IMR-90 (cell line): ENCODE measurements around the gene PAXX. TPM values are rescaled to one million over a fixed set of nuclear protein-coding genes. Genes with fewer than 3 reads are reported as not detected.

ENCODE experiments used
- ATAC-seq: fragments of 200-7000 bp; cut with Tn5 transposase; 2 replicates; pipeline ENCODE4 v1.9.1; 2020; ENCODE audit warnings: low read depth, mild to moderate bottlenecking, moderate library complexity
- BruUV-seq: library from RNA; stranded (reverse); fragments of 400-500 nt; replicated peaks from 2 replicates; lab custom pipeline; 2021; lab: Mats Ljungman, UMichigan
- CTCF ChIA-PET: fragments of 300-600 bp; formaldehyde crosslinking; extraction: SDS; loops from one replicate; lab custom pipeline; 2021; ENCODE audit warnings: antibody characterized with exemption; lab: Yijun Ruan, JAX
- POLR2A ChIA-PET: fragments of 300-600 bp; sonication (Branson Sonifier 250); formaldehyde crosslinking; loops from one replicate; lab custom pipeline; 2022; ENCODE audit warnings: antibody characterized with exemption; ENCODE audit not compliant: unreplicated experiment; lab: Charles Lee
- DNase-seq: peaks from one replicate; pipeline ENCODE4 v3.0.0; 2013
- H2AFZ ChIP-seq: replicated peaks from 2 replicates; pipeline ENCODE3; 2013; ENCODE audit warnings: low read length, mild to moderate bottlenecking; ENCODE audit not compliant: poor library complexity
- H2AK5ac ChIP-seq: 2 replicates; pipeline ENCODE4 v1.6.1; 2013; ENCODE audit warnings: low read depth, low read length, inconsistent platforms
- H2AK9ac ChIP-seq: replicated peaks from 2 replicates; pipeline ENCODE3; 2013; ENCODE audit warnings: mild to moderate bottlenecking, low read depth, low read length, moderate library complexity; ENCODE audit not compliant: poor library complexity
- H2BK120ac ChIP-seq: 2 replicates; pipeline ENCODE4 v1.6.1; 2013; ENCODE audit warnings: low read depth, low read length, inconsistent platforms
- H2BK15ac ChIP-seq: 3 replicates; pipeline ENCODE4 v1.6.1; 2013; ENCODE audit warnings: low read depth, low read length, inconsistent platforms
- H2BK20ac ChIP-seq: 2 replicates; pipeline ENCODE4 v1.6.1; 2013; ENCODE audit warnings: low read depth, mild to moderate bottlenecking, inconsistent platforms, low read length, moderate library complexity
- H2BK5ac ChIP-seq: 2 replicates; pipeline ENCODE4 v1.6.1; 2013; ENCODE audit warnings: mild to moderate bottlenecking, low read depth, low read length, inconsistent platforms; ENCODE audit not compliant: poor library complexity, severe bottlenecking
- H3K14ac ChIP-seq: replicated peaks from 2 replicates; pipeline ENCODE4 v1.6.1; 2013; ENCODE audit warnings: low read depth, low read length, inconsistent platforms
- H3K18ac ChIP-seq: 2 replicates; pipeline ENCODE4 v1.6.1; 2013; ENCODE audit warnings: low read depth, low read length, control low read depth
- H3K23ac ChIP-seq: 2 replicates; pipeline ENCODE4 v1.6.1; 2013; ENCODE audit warnings: low read depth, low read length, inconsistent platforms
- H3K27ac ChIP-seq: 2 replicates; pipeline ENCODE4 v1.5.1; 2013; ENCODE audit warnings: mild to moderate bottlenecking, control low read depth, low read length; ENCODE audit not compliant: insufficient read depth
- H3K27me3 ChIP-seq: 2 replicates; pipeline ENCODE4 v1.6.1; 2013; ENCODE audit warnings: low read length; ENCODE audit not compliant: control insufficient read depth, insufficient read depth
- H3K36me3 ChIP-seq: 2 replicates; pipeline ENCODE4 v1.6.1; 2013; ENCODE audit warnings: low read length, mixed read lengths; ENCODE audit not compliant: control insufficient read depth, insufficient read depth
- H3K4ac ChIP-seq: 2 replicates; pipeline ENCODE4 v1.6.1; 2013; ENCODE audit warnings: low read depth, low read length, inconsistent platforms
- H3K4me1 ChIP-seq: 2 replicates; pipeline ENCODE4 v1.6.1; 2013; ENCODE audit warnings: low read length, mixed read lengths; ENCODE audit not compliant: control insufficient read depth, insufficient read depth
- H3K4me2 ChIP-seq: 2 replicates; pipeline ENCODE4 v1.6.1; 2013; ENCODE audit warnings: low read depth, mild to moderate bottlenecking, control low read depth, low read length, moderate library complexity
- H3K4me3 ChIP-seq: 2 replicates; pipeline ENCODE4 v1.5.1; 2013; ENCODE audit warnings: low read depth, mild to moderate bottlenecking, control low read depth, low read length, moderate library complexity; ENCODE audit not compliant: insufficient read depth
- H3K56ac ChIP-seq: 2 replicates; pipeline ENCODE4 v1.6.1; 2013; ENCODE audit warnings: low read length, inconsistent platforms; ENCODE audit not compliant: insufficient read depth; ENCODE audit errors: extremely low read depth
- H3K79me1 ChIP-seq, 2 experiments: 2 replicates each; pipeline ENCODE4 v1.6.1; 2013; ENCODE audit warnings: low read length in 2 of 2, inconsistent platforms in 1 of 2, low read depth in 1 of 2
- H3K9ac ChIP-seq: 2 replicates; pipeline ENCODE4 v1.6.1; 2013; ENCODE audit warnings: low read depth, low read length, control low read depth
- H3K9me1 ChIP-seq: 2 replicates; pipeline ENCODE4 v1.6.1; 2013; ENCODE audit warnings: low read length, inconsistent platforms; ENCODE audit not compliant: insufficient read depth
- H3K9me3 ChIP-seq: 2 replicates; pipeline ENCODE4 v1.6.1; 2013; ENCODE audit warnings: low read length; ENCODE audit not compliant: control insufficient read depth, insufficient read depth
- H4K20me1 ChIP-seq: 2 replicates; pipeline ENCODE4 v1.6.1; 2013; ENCODE audit warnings: low read length, inconsistent platforms; ENCODE audit not compliant: insufficient read depth
- H4K5ac ChIP-seq: 2 replicates; pipeline ENCODE4 v1.6.1; 2013; ENCODE audit warnings: mild to moderate bottlenecking, low read depth, low read length, control low read depth
- H4K8ac ChIP-seq, 2 experiments: 2 replicates each; pipeline ENCODE4 v1.6.1; 2013; ENCODE audit warnings: low read depth in 2 of 2, low read length in 2 of 2, control low read depth in 1 of 2, inconsistent platforms in 1 of 2
- H4K91ac ChIP-seq: 2 replicates; pipeline ENCODE4 v1.6.1; 2013; ENCODE audit warnings: low read depth, low read length, inconsistent platforms; ENCODE audit not compliant: insufficient read depth
- CEBPB ChIP-seq: IDR thresholded peaks from 2 replicates; pipeline ENCODE4 v1.6.1; 2012; ENCODE audit warnings: low read depth, low read length, improper control_type of control experiment
- CHD1 ChIP-seq: IDR thresholded peaks from 2 replicates; pipeline ENCODE4 v1.6.1; 2012; ENCODE audit warnings: low read depth, low read length, improper control_type of control experiment
- ELK1 ChIP-seq: fragments of 150-350 bp; IDR thresholded peaks from 2 replicates; pipeline ENCODE4 v1.6.1; 2016; ENCODE audit warnings: low read depth, mild to moderate bottlenecking, low read length, moderate library complexity, borderline replicate concordance
- MAZ ChIP-seq: IDR thresholded peaks from 2 replicates; pipeline ENCODE4 v1.6.1; 2012; ENCODE audit warnings: low read depth, mild to moderate bottlenecking, low read length, improper control_type of control experiment, moderate library complexity, borderline replicate concordance
- NFE2L2 ChIP-seq: fragments of 150-350 bp; IDR thresholded peaks from 2 replicates; pipeline ENCODE4 v1.6.1; 2016; ENCODE audit warnings: low read depth, mild to moderate bottlenecking, low read length
- RAD21 ChIP-seq: IDR thresholded peaks from 2 replicates; pipeline ENCODE4 v1.6.1; 2012; ENCODE audit warnings: low read length, improper control_type of control experiment
- RCOR1 ChIP-seq: IDR thresholded peaks from 2 replicates; pipeline ENCODE4 v1.6.1; 2012; ENCODE audit warnings: mild to moderate bottlenecking, low read length, improper control_type of control experiment; ENCODE audit not compliant: insufficient replicate concordance
- RFX5 ChIP-seq: IDR thresholded peaks from 2 replicates; pipeline ENCODE4 v1.8.0; 2012; ENCODE audit warnings: low read depth, mild to moderate bottlenecking, low read length, moderate library complexity
- USF2 ChIP-seq: fragments of 150-350 bp; IDR thresholded peaks from 2 replicates; pipeline ENCODE4 v1.6.1; 2017; ENCODE audit warnings: mild to moderate bottlenecking, antibody characterized with exemption, low read length, low read depth
- WGBS, 2 experiments: methylation state at CpG; one replicate each; pipeline versions ENCODE4 v1.1.5 to v1.1.7; 2013; ENCODE audit warnings: missing lambda C conversion rate in 2 of 2; ENCODE audit not compliant: insufficient read length in 1 of 2; ENCODE audit errors: extremely low coverage in 2 of 2; 5-methylcytosine and 5-hydroxymethylcytosine counted together
- dilution Hi-C: fragments of 300-500 bp; cut with HindIII; formaldehyde crosslinking; loops from one replicate; pipeline ENCODE4 v1.14.3; 2018; ENCODE audit warnings: low sequenced_read_pairs; ENCODE audit not compliant: unreplicated experiment
- in situ Hi-C: fragments of 300-500 bp; cut with MboI; formaldehyde crosslinking; loops from 3 replicates; pipeline ENCODE4 v1.14.3; 2019; ENCODE audit warnings: low sequenced_read_pairs, inconsistent platforms, mixed read lengths
- intact Hi-C: fragments of 100-400 bp; cut with micrococcal nuclease; formaldehyde crosslinking; loops from 2 replicates; pipeline ENCODE4 v1.10.0; 2022
- polyA plus RNA-seq, 3 experiments: library from polyadenylated mRNA; depleted of rRNA; stranded (reverse); fragments of >200 nt; gene quantifications; 2 replicates each; pipeline ENCODE4 v1.2.3, GENCODE V29; 2012; ENCODE audit warnings: low replicate concordance in 1 of 3
- total RNA-seq: library from RNA; depleted of rRNA; stranded (reverse); fragments of >200 nt; gene quantifications from 2 replicates; pipeline ENCODE4 v1.2.3, GENCODE V29; 2012

PAXX gene
- total and polyA plus RNA-seq, 2 of the 4 experiments (the other 2 are of a cell fraction), result 5.7 to 24.6 TPM

- Histone ChIP-seq H3K18ac (no peak overlapping the region), H3K36me3 (peaks cover 44% of the 10 kb centered on the region), H3K27ac (no peak overlapping the region), H2AK5ac (no peak overlapping the region), H2BK15ac (no peak overlapping the region), H3K56ac (no peak overlapping the region), H3K4ac (no peak overlapping the region), H3K9ac (no peak overlapping the region), H3K9me1 (no peaks in the 10 kb centered on the region), H2BK5ac (no peak overlapping the region), H4K20me1 (no peaks in the 10 kb centered on the region), H2BK20ac (no peak overlapping the region), H3K14ac (no peak overlapping the region), H2AFZ (no peak overlapping the region), H3K9me3 (no peaks in the 10 kb centered on the region), H3K4me1 (no peaks in the 10 kb centered on the region), H4K8ac (no peak overlapping the region), H3K4me3 (no peak overlapping the region), H4K5ac (no peak overlapping the region), H4K91ac (no peak overlapping the region), H2AK9ac (no peak overlapping the region), H3K79me1 (no peaks in the 10 kb centered on the region), H3K23ac (no peak overlapping the region), H2BK120ac (no peak overlapping the region), H3K4me2 (no peak overlapping the region), H3K27me3 (no peaks in the 10 kb centered on the region)
- ATAC-seq, result no peak
- in situ Hi-C loops, result no loop called here
- DNase-seq, result no peak
- TF ChIP-seq MAZ (no peak), CEBPB (no peak), NFE2L2 (no peak), RFX5 (no peak), USF2 (no peak), ELK1 (no peak), CHD1 (no peak), RAD21 (no peak), RCOR1 (no peak)
- dilution Hi-C loops, result no loop called here
- CTCF ChIA-PET, result no interaction called here
- 98% methylated on average over 8 of the region's 36 CpGs; no CpG with 5 or more reads in 1 of the 2 experiments for WGBS, 2 experiments
- no TSS peak for BruUV-seq
- POLR2A ChIA-PET, result no interaction called here
- intact Hi-C loops, result no loop called here
These were observed 22.7 kb downstream of the PAXX start for GRCh38 chr9:137014776-137015539.
